ENCODE data around the gene KCNQ1.

The KCNQ1 gene

GRCh38 chr11:2574043-2574552, 129.3 kb downstream of the KCNQ1 start:
- DNase-seq: no peak

- DNase-seq: no peak
Observed at GRCh38 chr11:2574553-2575535, 130.0 kb downstream of the KCNQ1 start.

- no peak for DNase-seq
Observed at GRCh38 chr11:2575591-2576051, 130.8 kb downstream of the KCNQ1 start.

DNA sequence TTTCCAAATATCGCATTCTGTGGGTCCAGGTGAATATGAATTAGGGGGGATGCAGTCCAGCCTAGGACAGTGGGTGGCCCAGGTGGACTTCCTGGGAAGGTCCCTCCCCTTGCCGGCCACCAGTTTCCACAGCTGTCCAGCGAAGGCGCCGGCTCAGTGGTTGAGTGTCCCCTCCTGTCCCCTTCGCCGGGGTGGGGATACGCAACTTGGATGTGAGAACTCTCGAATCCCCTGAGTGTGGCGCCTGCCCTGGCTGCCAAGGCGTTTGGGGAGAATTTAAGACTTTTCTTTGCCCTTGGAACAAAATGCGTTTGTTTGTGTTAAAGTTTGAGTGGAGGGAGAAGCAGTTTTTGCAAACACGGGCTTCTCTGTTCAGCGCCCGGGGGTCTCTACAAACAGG, 131.3 kb downstream of the KCNQ1 start:
- DNase-seq: no peak

DNA sequence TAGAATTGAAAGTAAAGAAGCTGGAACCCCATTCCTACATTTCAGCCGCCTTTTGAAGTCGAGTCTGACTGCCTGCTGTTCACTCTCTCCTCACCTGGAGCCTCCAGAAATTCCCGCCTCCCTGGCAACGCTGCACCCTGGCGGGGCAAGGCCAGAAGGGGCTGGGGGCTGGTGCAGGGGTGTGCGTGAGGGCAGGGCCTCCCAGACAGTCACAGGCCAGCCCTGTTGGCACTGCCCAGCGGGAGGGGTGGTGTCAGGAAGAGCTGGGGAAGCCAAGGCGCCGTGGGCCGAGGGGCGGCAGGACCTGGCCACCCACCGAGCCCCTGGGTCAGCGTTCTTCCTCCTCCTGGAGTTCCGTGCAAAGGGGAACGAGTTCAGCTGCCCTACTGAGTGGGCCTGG, 131.7 kb downstream of the KCNQ1 start:
- DNase-seq: no peak

- no peak for DNase-seq
Observed at GRCh38 chr11:2577031-2577990, 132.5 kb downstream of the KCNQ1 start.

DNA sequence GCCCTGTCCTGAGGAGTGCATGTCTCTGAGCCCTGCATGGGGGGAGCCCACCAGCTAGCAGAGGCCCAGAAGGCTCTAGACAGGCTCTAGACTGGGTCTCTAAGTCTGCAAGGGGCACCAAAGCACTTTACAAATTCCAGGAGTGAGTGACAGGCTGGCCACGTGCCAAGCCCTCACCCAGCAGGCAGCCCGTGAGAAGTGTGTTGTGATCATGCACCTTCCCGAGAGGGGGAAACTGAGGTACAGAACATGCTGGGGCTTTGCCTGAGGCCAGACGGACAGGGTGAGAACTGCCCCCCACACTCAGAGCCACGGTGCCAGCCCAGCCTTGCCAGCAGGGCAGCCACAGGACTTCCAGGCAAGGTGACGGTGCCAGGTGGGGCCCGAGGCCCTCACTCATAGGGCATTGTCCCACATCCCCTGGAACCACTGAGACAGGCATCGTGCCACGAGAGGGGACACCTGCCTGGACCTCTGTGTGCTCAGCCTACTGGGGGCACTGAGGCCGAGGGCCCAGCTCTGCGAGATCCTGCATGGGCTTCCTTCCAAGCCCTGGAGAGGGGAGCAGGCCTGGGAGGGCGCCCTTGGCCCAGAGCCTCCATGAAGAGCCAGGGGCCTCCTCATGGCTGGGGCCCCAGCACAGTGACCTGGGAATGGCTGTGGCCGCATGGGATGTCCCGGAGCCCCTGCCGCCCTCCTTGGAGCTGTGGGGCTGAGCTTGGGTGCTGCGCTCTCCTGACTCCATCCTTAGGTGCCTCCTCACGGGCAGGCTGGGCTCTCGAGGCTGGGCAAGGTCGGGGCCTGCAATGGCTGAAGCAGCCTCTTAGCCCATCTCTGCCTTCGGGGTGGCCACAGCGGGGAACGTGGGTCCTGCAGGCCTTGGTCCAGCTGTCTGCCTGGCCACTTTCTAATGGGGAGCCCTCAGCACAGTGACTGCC, 133.5 kb downstream of the KCNQ1 start:
- no peak for DNase-seq

GRCh38 chr11:2578929-2579270, 134.1 kb downstream of the KCNQ1 start:
- DNase-seq: no peak

GRCh38 chr11:2579315-2580060, 134.7 kb downstream of the KCNQ1 start:
- no peak for DNase-seq

DNA sequence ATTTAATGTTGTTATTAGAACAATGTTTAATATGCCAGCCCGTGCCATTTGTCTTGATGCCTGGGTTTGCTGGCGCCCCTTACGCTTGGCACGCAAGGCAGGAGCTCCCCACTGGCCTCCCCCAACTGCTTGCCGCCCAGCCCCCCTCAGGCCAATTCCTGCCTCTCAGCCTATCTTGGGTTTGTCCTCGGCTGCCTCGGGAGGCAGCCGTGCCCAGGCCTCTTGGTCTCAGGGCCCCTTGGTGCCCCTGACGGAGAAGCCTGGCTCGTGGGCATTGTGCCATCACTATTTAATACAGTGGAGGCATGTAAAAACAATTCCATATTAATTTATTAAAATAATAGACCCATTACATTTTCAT, 135.2 kb downstream of the KCNQ1 start:
- no peak for DNase-seq

DNA sequence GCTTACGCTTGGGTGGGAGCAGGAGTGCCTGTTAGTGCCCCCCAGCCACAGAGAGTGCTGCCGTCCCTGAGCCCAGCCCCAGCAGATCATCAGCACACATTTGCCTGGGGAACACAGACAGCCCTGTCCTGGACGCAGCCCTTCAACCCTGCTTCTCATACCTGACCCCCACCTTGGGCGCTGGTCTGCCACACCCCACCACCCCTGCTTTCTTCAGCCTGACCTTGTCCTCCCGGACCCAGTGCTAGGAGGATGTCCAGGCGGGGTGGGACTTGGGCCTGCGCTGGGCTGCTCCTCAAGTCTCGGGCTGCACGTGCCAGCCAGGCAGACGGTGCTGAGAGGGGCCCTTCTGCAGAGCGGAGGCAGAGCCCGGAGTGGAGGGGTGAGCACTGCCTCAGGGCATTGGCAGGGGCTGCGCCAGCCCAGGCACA, 135.8 kb downstream of the KCNQ1 start:
- no peak for DNase-seq

DNA sequence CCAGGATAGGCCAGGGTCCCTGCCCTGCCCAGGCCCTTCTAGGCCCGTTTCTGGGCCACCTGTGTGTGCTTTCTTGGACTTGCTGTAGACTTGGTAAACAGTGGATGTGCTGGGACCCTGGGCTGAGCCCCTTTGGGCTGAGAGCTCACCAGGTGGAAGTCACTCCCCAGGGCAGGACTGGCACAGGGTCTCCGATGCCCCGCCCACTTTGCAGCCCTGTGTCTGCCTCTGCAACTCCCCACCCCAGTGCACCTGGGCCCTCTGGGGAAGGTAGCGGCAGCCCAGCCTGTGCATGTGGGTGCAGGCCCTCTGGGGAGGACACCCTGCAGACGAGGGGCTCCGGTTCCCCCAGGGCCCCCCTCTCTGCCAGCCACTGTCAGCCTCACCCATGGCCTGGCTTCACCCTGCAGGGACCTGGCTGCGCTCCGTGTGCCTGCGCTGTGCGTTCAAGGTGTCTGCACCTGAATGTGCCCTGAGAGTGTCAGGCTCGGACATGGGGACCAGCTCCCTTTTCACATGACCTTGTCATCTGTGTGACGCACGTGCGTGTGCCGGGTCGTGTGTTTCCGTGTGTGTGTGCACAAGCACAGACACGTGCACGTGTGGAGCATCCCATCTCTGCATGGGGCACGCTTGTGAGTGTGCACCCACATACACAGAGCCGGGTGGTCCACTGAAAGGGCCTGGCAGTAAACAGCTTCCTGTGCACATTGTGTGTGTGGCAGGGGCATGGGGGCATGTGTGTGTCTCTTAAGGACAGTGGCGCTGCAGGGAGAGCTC, 136.5 kb downstream of the KCNQ1 start:
- DNase-seq: no peak

- no peak for DNase-seq
Observed at GRCh38 chr11:2581931-2582350, 137.1 kb downstream of the KCNQ1 start.

- no peak for DNase-seq
Observed at GRCh38 chr11:2582351-2582945, 137.6 kb downstream of the KCNQ1 start.

DNA sequence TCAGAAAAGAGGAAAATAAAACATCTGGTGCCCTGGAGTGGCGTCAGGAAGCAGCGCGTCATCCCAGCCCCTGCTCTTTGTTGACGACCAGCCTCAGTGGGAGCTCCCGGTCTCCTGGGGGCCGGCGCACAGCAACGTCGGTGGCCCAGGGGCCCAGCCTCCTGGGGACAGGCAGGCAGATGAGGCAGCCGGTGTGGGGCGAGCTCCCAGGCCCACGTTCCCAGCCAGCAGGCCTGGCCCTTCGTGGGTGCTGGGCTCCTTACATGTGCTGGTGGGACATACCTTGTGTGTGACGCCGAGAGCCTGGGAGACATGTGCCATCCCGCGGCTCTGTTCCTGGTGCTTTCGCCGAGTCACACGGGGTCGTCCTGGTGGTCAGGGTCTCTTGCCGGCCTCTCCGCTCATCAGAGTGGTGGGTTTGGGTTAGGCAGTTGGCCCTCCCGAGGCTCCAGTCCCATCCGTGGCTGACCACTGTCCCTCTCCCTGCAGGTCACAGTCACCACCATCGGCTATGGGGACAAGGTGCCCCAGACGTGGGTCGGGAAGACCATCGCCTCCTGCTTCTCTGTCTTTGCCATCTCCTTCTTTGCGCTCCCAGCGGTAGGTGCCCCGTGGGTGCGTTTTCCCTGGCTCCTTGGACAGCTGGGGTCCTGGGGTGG, 138.3 kb downstream of the KCNQ1 start:
- DNase-seq: no peak

GRCh38 chr11:2583605-2583958, 138.8 kb downstream of the KCNQ1 start:
- no peak for DNase-seq

DNA sequence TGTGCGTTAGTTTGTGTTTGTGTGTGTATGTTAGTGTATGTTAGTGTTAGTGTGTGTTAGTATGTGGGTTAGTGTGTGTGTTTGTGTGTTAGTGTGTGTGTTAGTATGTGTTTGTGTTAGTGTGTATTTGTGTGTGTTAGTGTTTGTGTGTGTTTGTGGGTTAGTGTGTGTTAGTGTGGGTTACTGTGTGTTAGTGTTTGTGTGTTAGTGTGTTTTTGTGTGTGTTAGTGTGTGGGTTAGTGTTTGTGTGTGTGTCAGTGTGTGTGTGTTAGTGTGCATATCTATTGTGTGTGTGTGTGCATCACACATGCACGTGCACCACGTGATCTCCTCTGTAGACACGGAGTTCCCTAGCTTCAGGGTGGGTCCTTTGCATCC, 139.6 kb downstream of the KCNQ1 start:
- DNase-seq: no peak

DNA sequence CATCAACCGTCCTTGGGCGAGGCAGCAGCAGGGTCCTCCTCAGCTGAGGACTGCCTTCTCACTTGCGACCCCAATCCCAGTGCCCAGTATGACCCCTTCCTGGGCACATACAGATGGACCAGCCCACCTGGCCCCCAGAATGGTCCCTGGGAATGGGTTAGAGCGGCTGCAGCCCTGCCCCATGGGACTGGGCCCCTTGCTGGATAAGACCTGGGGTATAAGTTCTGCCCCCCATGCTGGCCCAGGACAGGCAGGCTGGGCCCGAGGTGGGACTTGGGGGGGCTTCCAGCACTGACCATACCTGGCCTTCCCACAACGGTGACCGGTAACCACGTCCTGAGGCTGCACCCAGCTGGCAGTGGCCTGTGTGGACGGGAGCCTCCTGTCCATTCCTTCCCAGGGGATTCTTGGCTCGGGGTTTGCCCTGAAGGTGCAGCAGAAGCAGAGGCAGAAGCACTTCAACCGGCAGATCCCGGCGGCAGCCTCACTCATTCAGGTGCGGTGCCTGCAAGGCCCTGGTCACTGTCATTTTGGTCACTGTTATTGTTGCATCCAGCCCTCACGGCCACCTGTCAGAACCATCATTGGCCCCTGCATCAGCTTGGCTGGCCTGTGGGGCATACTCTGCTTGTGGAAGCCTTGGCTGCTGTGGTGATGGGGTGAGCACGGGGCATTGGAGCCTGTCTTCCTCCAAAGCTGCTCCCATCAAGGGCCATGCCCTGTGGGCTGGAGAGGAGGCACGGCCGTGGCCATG, 140.2 kb downstream of the KCNQ1 start:
- no peak for DNase-seq

- DNase-seq: no peak
Observed at GRCh38 chr11:2585566-2586086, 140.8 kb downstream of the KCNQ1 start.
